Raji (cell line): ENCODE data around the gene OLIG2.

ENCODE experiments used
- POLR2A ChIP-seq: IDR thresholded peaks from 2 replicates; pipeline ENCODE4 v1.6.1; 2011; ENCODE audit warnings: low read depth, low read length, control low read depth; ENCODE audit not compliant: insufficient read depth

OLIG2 gene

DNA sequence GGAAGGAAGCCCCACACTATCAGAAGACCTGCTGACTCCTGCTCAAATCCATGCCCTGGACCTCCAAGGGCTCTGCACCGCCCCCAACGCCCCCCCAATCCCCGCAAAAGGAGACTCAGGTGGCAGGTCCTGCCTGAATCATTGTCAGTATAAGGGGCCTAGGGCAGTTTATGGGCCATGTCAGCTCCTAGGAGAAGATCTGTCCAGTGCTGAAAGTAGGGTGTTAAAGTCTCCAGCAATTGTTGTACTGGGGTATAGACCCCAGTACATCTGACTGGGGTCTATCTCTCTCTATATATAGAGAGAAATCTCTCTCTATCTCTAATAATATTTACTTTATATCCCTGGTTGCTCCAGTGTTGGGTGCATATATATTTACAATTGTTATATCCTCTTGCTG lies 12.1 kb upstream of the OLIG2 start:
- no peak for TF ChIP-seq POLR2A

- no peak for TF ChIP-seq POLR2A
These were observed 11.4 kb upstream of the OLIG2 start for GRCh38 chr21:33014331-33014730.

GRCh38 chr21:33015096-33015495 lies 10.6 kb upstream of the OLIG2 start:
- no peak for TF ChIP-seq POLR2A

DNA sequence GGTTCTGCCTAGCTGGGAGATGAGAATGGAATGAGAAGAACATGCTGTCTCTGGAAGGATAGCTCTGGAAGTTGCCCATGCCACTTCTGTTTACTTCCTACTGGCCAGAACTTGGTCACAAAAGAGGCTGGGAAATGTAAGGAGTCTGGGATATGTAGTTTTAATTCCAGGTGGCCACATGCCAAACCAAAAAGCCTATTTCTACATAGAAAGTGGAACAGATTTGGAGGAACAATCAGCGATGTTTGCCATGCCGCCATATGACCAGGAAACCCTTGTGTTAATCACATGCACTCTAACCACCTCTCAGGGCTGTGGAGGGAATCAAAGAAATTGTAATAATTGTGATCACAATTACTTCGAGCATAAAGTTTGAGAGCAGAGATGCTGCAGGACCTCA lies 10.0 kb upstream of the OLIG2 start:
- no peak for TF ChIP-seq POLR2A

- TF ChIP-seq POLR2A: no peak
These were observed 6.8 kb upstream of the OLIG2 start for GRCh38 chr21:33018707-33019465.

DNA sequence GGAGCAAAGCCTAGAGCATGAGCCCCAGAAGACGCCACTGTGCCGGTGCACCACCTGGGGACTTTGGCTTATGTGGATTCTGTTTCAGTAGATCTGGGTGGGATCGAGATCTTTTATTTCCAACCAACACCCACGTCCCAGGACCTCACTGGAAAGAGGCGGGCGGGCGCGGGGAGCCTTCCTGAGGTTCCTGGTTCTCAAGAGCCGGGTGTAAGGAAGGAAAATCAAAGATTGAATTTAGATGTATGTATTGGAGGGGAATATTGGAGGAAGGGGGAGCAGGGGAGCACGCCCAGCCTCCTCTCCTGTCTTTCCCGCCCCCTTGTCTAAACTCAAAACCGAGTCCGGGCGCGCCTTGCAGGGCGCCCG lies 6.2 kb upstream of the OLIG2 start:
- no peak for TF ChIP-seq POLR2A

DNA sequence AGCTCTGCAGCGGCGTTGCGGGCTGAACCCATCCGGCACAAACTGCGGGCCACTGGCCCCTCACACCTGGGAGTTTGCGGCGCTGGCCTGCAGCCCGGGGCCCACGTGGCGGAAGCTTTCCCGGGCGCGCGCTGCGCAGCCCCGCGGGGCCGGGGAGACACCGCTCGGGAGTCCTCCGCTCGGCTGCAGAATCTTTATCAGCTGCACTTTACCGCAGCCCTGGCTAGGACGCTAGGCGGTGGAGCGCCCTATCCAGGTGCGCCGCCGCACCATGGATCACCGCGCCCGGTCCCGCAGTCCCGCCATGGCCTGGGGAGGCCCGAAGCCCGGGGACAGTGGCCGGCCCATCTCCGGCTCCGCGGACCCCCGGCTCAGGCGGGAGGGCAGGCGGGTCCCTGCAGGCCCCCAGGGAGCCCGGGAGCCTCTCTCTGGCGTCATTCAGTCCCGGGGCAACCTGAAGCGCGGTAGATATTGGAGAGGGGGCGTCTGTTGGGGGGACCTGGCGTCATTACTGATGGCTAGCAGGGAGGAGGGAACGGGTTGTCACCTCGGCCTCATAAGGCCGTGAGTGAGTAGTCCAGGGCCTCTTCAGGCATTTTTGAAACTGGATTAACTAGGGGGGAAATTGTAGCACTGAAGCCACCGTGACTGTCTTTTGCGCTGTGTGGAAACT lies 5.7 kb upstream of the OLIG2 start:
- TF ChIP-seq POLR2A: no peak

- TF ChIP-seq POLR2A: no peak
These were observed 5.1 kb upstream of the OLIG2 start for GRCh38 chr21:33020558-33021100.

- TF ChIP-seq POLR2A: no peak
These were observed 4.6 kb upstream of the OLIG2 start for GRCh38 chr21:33021150-33021549.

DNA sequence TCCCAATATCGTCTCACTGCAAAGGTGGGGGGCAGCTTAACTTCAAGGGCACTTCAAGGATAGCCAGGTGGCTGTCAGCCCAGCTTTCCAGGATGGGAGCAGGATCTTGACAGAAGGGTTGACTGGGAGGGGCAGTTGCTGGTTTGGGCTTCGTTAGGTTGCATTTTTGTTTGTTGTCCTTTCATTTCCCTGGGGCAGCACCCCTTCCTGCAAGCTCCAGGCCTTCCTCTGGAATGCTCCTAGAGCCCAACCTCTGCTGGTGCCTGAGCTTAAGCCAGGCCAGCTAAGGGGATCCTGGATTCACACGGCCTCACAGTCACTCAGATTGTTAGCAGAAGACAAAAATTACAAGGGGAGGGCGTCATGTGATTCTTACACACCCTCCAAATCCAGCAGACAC lies 4.1 kb upstream of the OLIG2 start:
- no peak for TF ChIP-seq POLR2A

GRCh38 chr21:33022489-33022827 lies 3.3 kb upstream of the OLIG2 start:
- TF ChIP-seq POLR2A: no peak

- no peak for TF ChIP-seq POLR2A
These were observed 2.7 kb upstream of the OLIG2 start for GRCh38 chr21:33022828-33023573.

- no peak for TF ChIP-seq POLR2A
These were observed 2.0 kb upstream of the OLIG2 start for GRCh38 chr21:33023574-33024200.

- no peak for TF ChIP-seq POLR2A
These were observed 1.3 kb upstream of the OLIG2 start for GRCh38 chr21:33024201-33025103.
